B cell (primary cell): Measurements from ENCODE around the gene IL36G. TPM values are rescaled to one million over a fixed set of nuclear protein-coding genes. Genes with fewer than 3 reads are reported as not detected.

ENCODE experiments used
- ATAC-seq: fragments of 200-7000 bp; cut with Tn5 transposase; one replicate; pipeline ENCODE4 v1.10.0; 2021; ENCODE audit warnings: low read depth, mild to moderate bottlenecking, moderate number of reproducible peaks, moderate library complexity
- CTCF ChIA-PET: fragments of 350-600 bp; sonication (Branson Sonifier 250); formaldehyde crosslinking; loops from one replicate; lab custom pipeline; 2021; ENCODE audit warnings: antibody characterized with exemption, inconsistent platforms; lab: Charles Lee
- POLR2A ChIA-PET: fragments of 350-600 bp; sonication (Branson Sonifier 250); formaldehyde crosslinking; loops from one replicate; lab custom pipeline; 2021; ENCODE audit warnings: antibody characterized with exemption; lab: Charles Lee
- DNase-seq: peaks from one replicate; pipeline ENCODE4 v3.0.0; 2013
- H2AFZ ChIP-seq: 2 replicates; pipeline ENCODE4 v1.6.1; 2012; ENCODE audit warnings: mild to moderate bottlenecking, low read depth, low read length; ENCODE audit not compliant: insufficient read depth, poor library complexity, severe bottlenecking
- H3K27ac ChIP-seq, 2 donors: 1 replicate in 1 of 2; 2 replicates in 1 of 2; pipeline ENCODE4 v1.5.1; 2012 to 2013; ENCODE audit warnings: low read length in 2 of 2, mild to moderate bottlenecking in 2 of 2, moderate library complexity in 1 of 2
- H3K27me3 ChIP-seq, 4 experiments: fragments of 200-600 bp in 1 of 4; sonication (generic) in 1 of 4; replicated peaks in 1 of 4; 1 replicate in 2 of 4; 2 replicates in 2 of 4; pipeline versions ENCODE4 v1.6.1 to v1.7.0; 2013 to 2016; ENCODE audit warnings: low read length in 3 of 4, mild to moderate bottlenecking in 2 of 4, mixed read lengths in 1 of 4, moderate library complexity in 1 of 4; ENCODE audit not compliant: insufficient read depth in 4 of 4, control insufficient read depth in 3 of 4; ENCODE audit errors: control extremely low read depth in 1 of 4
- H3K36me3 ChIP-seq, 2 experiments: replicated peaks in 1 of 2; 1 replicate in 1 of 2; 2 replicates in 1 of 2; pipeline versions ENCODE4 v1.6.1 to v1.7.1; 2013; ENCODE audit warnings: low read length in 1 of 2; ENCODE audit not compliant: insufficient read depth in 2 of 2, control insufficient read depth in 1 of 2; ENCODE audit errors: control extremely low read depth in 1 of 2, extremely low read depth in 1 of 2
- H3K4me1 ChIP-seq, 2 donors: fragments of 200-600 bp in 1 of 2; sonication (generic) in 1 of 2; 1 replicate in 1 of 2; 2 replicates in 1 of 2; pipeline versions ENCODE4 v1.5.1 to v1.6.1; 2013 to 2017; ENCODE audit warnings: low read length in 2 of 2; ENCODE audit not compliant: control insufficient read depth in 2 of 2, insufficient read depth in 2 of 2
- H3K4me2 ChIP-seq: replicated peaks from 2 replicates; pipeline ENCODE3; 2012; ENCODE audit warnings: mild to moderate bottlenecking, low read depth, low read length; ENCODE audit not compliant: poor library complexity, severe bottlenecking
- H3K4me3 ChIP-seq, 5 experiments: fragments of 200-600 bp in 1 of 5; sonication (generic) in 1 of 5; 1 replicate in 3 of 5; 2 replicates in 2 of 5; pipeline versions ENCODE4 v1.5.1 to v1.7.0; 2011 to 2016; ENCODE audit warnings: low read length in 4 of 5, mild to moderate bottlenecking in 4 of 5, low read depth in 2 of 5, control low read depth in 1 of 5, moderate library complexity in 1 of 5; ENCODE audit not compliant: insufficient read depth in 1 of 5; ENCODE audit errors: control extremely low read depth in 1 of 5, extremely low read depth in 1 of 5
- H3K79me2 ChIP-seq: fragments of 200-600 bp; sonication (generic); one replicate; pipeline ENCODE4 v1.6.0; 2016; ENCODE audit warnings: low read length; ENCODE audit not compliant: control insufficient read depth, insufficient read depth
- H3K9ac ChIP-seq: fragments of 200-600 bp; sonication (generic); 2 replicates; pipeline ENCODE4 v1.6.1; 2017; ENCODE audit warnings: mild to moderate bottlenecking, low read length, moderate library complexity
- H3K9me3 ChIP-seq, 3 donors: one replicate each; pipeline versions ENCODE4 v1.6.1 to v1.7.1; 2013; ENCODE audit warnings: low read length in 2 of 3; ENCODE audit not compliant: control insufficient read depth in 2 of 3, insufficient read depth in 1 of 3; ENCODE audit errors: control extremely low read depth in 1 of 3
- H4K20me1 ChIP-seq: 2 replicates; pipeline ENCODE4 v1.6.0; 2012; ENCODE audit warnings: mild to moderate bottlenecking, low read length; ENCODE audit not compliant: insufficient read depth, control insufficient read depth, poor library complexity, severe bottlenecking
- H3K27ac Mint-ChIP-seq: one replicate; pipeline ENCODE4 v1.8.0; 2021; ENCODE audit warnings: mixed read lengths
- H3K27me3 Mint-ChIP-seq: one replicate; pipeline ENCODE4 v1.8.0; 2021; ENCODE audit warnings: mixed read lengths
- H3K4me1 Mint-ChIP-seq: one replicate; pipeline ENCODE4 v1.8.0; 2021; ENCODE audit warnings: mixed read lengths
- H3K4me3 Mint-ChIP-seq: one replicate; pipeline ENCODE4 v1.8.0; 2021; ENCODE audit warnings: mixed read lengths
- H3K9me3 Mint-ChIP-seq: one replicate; pipeline ENCODE4 v1.8.0; 2022; ENCODE audit warnings: mixed read lengths; ENCODE audit not compliant: insufficient read depth
- CTCF ChIP-seq: fragments of 200-600 bp; IDR thresholded peaks from one replicate; pipeline ENCODE4 v1.8.0; 2022; ENCODE audit warnings: antibody characterized with exemption, mild to moderate bottlenecking
- EZH2 ChIP-seq: IDR thresholded peaks from 2 replicates; pipeline ENCODE4 v1.6.1; 2012; ENCODE audit warnings: borderline replicate concordance, low read depth, mild to moderate bottlenecking, moderate library complexity, low read length; ENCODE audit not compliant: insufficient read depth, poor library complexity, severe bottlenecking
- WGBS: methylation state at CpG from one replicate; pipeline ENCODE4 v1.1.5; 2013; ENCODE audit warnings: missing lambda C conversion rate; ENCODE audit not compliant: insufficient coverage; 5-methylcytosine and 5-hydroxymethylcytosine counted together
- intact Hi-C: fragments of 100-400 bp; cut with micrococcal nuclease; formaldehyde crosslinking; loops from one replicate; pipeline ENCODE4 v1.10.0; 2022
- polyA plus RNA-seq: library from polyadenylated mRNA; depleted of rRNA; stranded (reverse); fragments of >200 nt; gene quantifications from 2 replicates; pipeline ENCODE4 v1.2.3, GENCODE V29; 2012
- total RNA-seq, 2 donors: library from RNA; stranded (reverse); fragments of 120-200 nt in 1 of 2; gene quantifications; 1 replicate in 1 of 2; 2 replicates in 1 of 2; pipeline versions ENCODE4 v1.2.3 to v1.2.4, GENCODE V29; 2013 to 2022

The IL36G gene
- total and polyA plus RNA-seq, 2 donors (not counting 1 experiment from before 2014, with no cell fraction given): not detected

- Histone ChIP-seq H3K9me3 (peaks cover 0 to 19% (median 15%) of the 10 kb centered on the region in 3 donors), H4K20me1 (no peaks in the 10 kb centered on the region), H3K9ac (no peak overlapping the region), H3K79me2 (no peaks in the 10 kb centered on the region), H3K27me3 (peaks cover 0 to 8% (median 4%) of the 10 kb centered on the region in 4 experiments), H3K27ac (no peak overlapping the region), H3K36me3 (no peaks in the 10 kb centered on the region), H2AFZ (no peak overlapping the region), H3K4me3 (no peak overlapping the region), H3K4me2 (no peak overlapping the region), H3K4me1 (no peaks in the 10 kb centered on the region)
- ChIA-PET CTCF (no interaction called here), POLR2A (no interaction called here)
- Mint-ChIP-seq H3K27ac (no peak overlapping the region), H3K9me3 (no peaks in the 10 kb centered on the region), H3K4me1 (no peaks in the 10 kb centered on the region), H3K4me3 (no peak overlapping the region), H3K27me3 (peaks cover 17% of the 10 kb centered on the region)
- WGBS: 57% methylated on average over 2 of the region's 2 CpGs
- ATAC-seq (no peak), DNase-seq (no peak)
- intact Hi-C loops: no loop called here
- TF ChIP-seq EZH2 (no peak), CTCF (no peak)
Measured at GRCh38 chr2:112947374-112947773, 30.4 kb upstream of the IL36G start.

DNA sequence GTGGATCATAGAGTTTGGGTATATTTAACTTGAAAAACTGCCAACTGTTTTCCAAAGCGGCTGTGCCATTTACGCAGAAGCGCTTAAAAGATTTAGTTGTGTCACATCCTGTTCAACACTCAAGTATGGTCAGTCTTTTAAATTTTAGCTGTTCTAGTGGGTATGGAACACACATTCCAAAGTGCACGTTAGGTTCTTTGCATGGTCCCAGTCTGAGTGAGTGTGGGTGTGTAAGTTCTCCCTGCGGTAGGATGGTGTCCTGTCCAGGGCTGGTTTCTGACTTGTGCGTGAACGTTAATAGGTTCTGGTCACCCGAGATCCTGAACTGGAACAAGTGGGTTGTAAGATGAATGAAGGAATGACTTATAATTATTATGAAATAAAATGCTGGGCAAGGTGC, 28.4 kb upstream of the IL36G start:
- Histone ChIP-seq H3K27ac (no peak overlapping the region), H3K36me3 (no peaks in the 10 kb centered on the region), H3K9ac (no peak overlapping the region), H3K9me3 (peaks cover 0 to 19% (median 15%) of the 10 kb centered on the region in 3 donors), H3K4me2 (no peak overlapping the region), H3K79me2 (no peaks in the 10 kb centered on the region), H2AFZ (no peak overlapping the region), H4K20me1 (no peaks in the 10 kb centered on the region), H3K4me1 (no peaks in the 10 kb centered on the region), H3K27me3 (peaks cover 0 to 9% (median 4%) of the 10 kb centered on the region in 4 experiments), H3K4me3 (no peak overlapping the region)
- Mint-ChIP-seq H3K27ac (no peak overlapping the region), H3K4me3 (no peak overlapping the region), H3K4me1 (no peaks in the 10 kb centered on the region), H3K9me3 (no peaks in the 10 kb centered on the region), H3K27me3 (peaks cover 21% of the 10 kb centered on the region)
- 78% methylated on average over 5 of the region's 8 CpGs for WGBS
- intact Hi-C loops: no loop called here
- POLR2A ChIA-PET: no interaction called here
- CTCF ChIA-PET: no interaction called here
- TF ChIP-seq CTCF (no peak), EZH2 (no peak)
- no peak for DNase-seq
- no peak for ATAC-seq
